Right lobe of liver (tissue), 6 donors: Measurements from ENCODE around the gene CDH23. TPM values are rescaled to one million over a fixed set of nuclear protein-coding genes. Genes with fewer than 3 reads are reported as not detected.
A peak's percentile ranks its signal among the peaks of the same experiment; 100 is the strongest.

ENCODE experiments used
- ATAC-seq, 4 donors: fragments of 200-7000 bp; cut with Tn5 transposase; one replicate each; pipeline ENCODE4 v1.9.1; 2020; ENCODE audit warnings: mild to moderate bottlenecking in 4 of 4, moderate library complexity in 4 of 4
- DNase-seq, 3 donors: peaks; one replicate each; pipeline ENCODE4 v3.0.0-alpha.2; 2020
- H3K27ac ChIP-seq, 3 donors: fragments of 200-600 bp; one replicate each; pipeline ENCODE4 v1.8.0; 2022
- H3K27me3 ChIP-seq, 2 donors: fragments of 200-600 bp; one replicate each; pipeline ENCODE4 v1.8.0; 2022
- H3K36me3 ChIP-seq, 4 donors: fragments of 200-600 bp; sonication (generic) in 1 of 4; one replicate each; pipeline versions ENCODE4 v1.5.1 to v1.8.0; 2017 to 2022; ENCODE audit warnings: control low read depth in 1 of 4
- H3K4me1 ChIP-seq, 4 donors: fragments of 200-600 bp; sonication (generic) in 1 of 4; one replicate each; pipeline versions ENCODE4 v1.5.1 to v1.8.0; 2017 to 2022; ENCODE audit warnings: control low read depth in 1 of 4
- H3K4me3 ChIP-seq, 3 donors: fragments of 200-600 bp; one replicate each; pipeline ENCODE4 v1.8.0; 2022
- H3K9me3 ChIP-seq, 4 donors: fragments of 200-600 bp; sonication (generic) in 1 of 4; one replicate each; pipeline versions ENCODE4 v1.5.1 to v1.8.0; 2017 to 2022; ENCODE audit warnings: control low read depth in 1 of 4
- POLR2A ChIP-seq: fragments of 450-650 bp; IDR thresholded peaks from one replicate; pipeline ENCODE4 v1.6.1; 2017; ENCODE audit warnings: antibody characterized with exemption, mild to moderate bottlenecking
- WGBS: methylation state at CpG from one replicate; pipeline ENCODE4 v1.1.6; 2018; ENCODE audit warnings: low coverage, low lambda C conversion rate; ENCODE audit not compliant: insufficient coverage; ENCODE audit errors: missing lambda C conversion rate; 5-methylcytosine and 5-hydroxymethylcytosine counted together
- intact Hi-C, 2 donors: fragments of 100-400 bp; cut with DNase I; formaldehyde crosslinking; loops; one replicate each; pipeline versions ENCODE4 v1.11.2 to v1.14.1; 2022
- total RNA-seq, 6 experiments: library from RNA; depleted of rRNA in 2 of 6; stranded (reverse); fragments of >200 nt in 2 of 6; fragmentation: NEBNext Ultra II Directional in 3 of 6; extraction: Animal tissue kit (Norgen Biotek cat#: 25700) in 3 of 6; gene quantifications; one replicate each; pipeline versions ENCODE4 v1.1.0 to v1.2.4, GENCODE V29; 2016 to 2023
- TF ChIP-seq, protein P1 (sequence below), 4 donors: fragments of 200-600 bp in 3 of 4; fragments of 450-650 bp in 1 of 4; IDR thresholded peaks; one replicate each; pipeline versions ENCODE4 v1.5.1 to v1.8.0; 2016 to 2022; ENCODE audit warnings: antibody characterized with exemption in 4 of 4, mild to moderate bottlenecking in 2 of 4
- donor health status: DM: no; HTN: yes; CAD: no.
- donor health status: DM: no; HTN: no; CAD: no.
- donor health status: DM: no; HTN: no; CAD: no.
- donor health status: DM: no; HTN: yes; CAD: no.
- donor health status: DM: no; HTN: yes; CAD: no.

Gene CDH23
- total RNA-seq, 6 experiments from 2014 or later = 3.3 to 19.7 (median 6.3) TPM

DNA sequence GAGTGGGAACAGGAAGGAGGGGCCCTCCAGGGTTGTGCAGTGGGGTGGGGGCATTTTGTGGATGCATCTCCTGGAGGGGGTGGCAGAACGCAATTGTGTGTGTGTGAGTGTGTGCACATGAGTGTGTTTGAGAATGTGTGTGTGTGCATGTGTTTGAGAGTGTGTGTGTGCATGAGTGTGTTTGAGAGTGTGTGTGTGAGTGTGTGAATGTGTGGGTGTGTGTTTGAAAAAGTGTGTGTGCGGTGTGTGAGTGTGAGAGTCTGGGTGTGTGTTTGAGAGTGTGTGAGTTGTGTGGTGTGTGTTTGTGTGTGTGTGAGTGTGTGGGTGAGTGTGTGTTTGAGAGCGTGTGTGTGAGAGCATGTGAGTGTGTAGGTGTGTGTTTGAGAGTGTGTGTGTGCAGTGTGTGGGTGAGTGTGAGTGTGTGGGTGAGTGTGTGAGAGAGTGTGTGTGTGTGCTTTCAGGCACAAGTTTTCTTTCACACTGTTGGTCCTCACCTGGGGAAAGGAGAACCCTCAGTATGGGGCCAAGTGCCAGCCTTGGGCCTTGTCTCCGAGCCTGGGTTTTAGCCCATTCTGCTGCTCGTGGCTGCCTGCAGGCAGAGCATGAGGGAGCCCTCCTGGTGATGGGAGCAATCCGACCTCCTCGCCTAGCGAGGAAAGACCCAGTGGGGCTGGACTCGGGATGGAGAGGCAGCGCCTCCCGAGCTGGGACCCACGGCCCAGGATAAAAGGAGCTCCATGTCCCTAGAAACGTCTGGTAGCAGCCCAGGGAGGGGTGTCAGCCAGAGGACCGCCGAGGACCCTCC lies 35.6 kb downstream of the CDH23 start:
- DNase-seq (peak in 2 of 3 donors; percentile 23 to 34), ATAC-seq (no peak)
- no peaks in the 10 kb centered on the region for H3K9me3 ChIP-seq
- no peak for TF ChIP-seq POLR2A
- TF ChIP-seq, protein P1, sequence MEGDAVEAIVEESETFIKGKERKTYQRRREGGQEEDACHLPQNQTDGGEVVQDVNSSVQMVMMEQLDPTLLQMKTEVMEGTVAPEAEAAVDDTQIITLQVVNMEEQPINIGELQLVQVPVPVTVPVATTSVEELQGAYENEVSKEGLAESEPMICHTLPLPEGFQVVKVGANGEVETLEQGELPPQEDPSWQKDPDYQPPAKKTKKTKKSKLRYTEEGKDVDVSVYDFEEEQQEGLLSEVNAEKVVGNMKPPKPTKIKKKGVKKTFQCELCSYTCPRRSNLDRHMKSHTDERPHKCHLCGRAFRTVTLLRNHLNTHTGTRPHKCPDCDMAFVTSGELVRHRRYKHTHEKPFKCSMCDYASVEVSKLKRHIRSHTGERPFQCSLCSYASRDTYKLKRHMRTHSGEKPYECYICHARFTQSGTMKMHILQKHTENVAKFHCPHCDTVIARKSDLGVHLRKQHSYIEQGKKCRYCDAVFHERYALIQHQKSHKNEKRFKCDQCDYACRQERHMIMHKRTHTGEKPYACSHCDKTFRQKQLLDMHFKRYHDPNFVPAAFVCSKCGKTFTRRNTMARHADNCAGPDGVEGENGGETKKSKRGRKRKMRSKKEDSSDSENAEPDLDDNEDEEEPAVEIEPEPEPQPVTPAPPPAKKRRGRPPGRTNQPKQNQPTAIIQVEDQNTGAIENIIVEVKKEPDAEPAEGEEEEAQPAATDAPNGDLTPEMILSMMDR (IDR thresholded peaks at IDR 0.05) = no peak
- H3K4me3 ChIP-seq = no peak overlapping the region
- H3K36me3 ChIP-seq = no peaks in the 10 kb centered on the region
- no peaks in the 10 kb centered on the region for H3K27me3 ChIP-seq
- no peak overlapping the region for H3K27ac ChIP-seq
- 73% methylated on average over 3 of the region's 15 CpGs for WGBS
- no peaks in the 10 kb centered on the region for H3K4me1 ChIP-seq
- intact Hi-C loops = no loop called here

DNA sequence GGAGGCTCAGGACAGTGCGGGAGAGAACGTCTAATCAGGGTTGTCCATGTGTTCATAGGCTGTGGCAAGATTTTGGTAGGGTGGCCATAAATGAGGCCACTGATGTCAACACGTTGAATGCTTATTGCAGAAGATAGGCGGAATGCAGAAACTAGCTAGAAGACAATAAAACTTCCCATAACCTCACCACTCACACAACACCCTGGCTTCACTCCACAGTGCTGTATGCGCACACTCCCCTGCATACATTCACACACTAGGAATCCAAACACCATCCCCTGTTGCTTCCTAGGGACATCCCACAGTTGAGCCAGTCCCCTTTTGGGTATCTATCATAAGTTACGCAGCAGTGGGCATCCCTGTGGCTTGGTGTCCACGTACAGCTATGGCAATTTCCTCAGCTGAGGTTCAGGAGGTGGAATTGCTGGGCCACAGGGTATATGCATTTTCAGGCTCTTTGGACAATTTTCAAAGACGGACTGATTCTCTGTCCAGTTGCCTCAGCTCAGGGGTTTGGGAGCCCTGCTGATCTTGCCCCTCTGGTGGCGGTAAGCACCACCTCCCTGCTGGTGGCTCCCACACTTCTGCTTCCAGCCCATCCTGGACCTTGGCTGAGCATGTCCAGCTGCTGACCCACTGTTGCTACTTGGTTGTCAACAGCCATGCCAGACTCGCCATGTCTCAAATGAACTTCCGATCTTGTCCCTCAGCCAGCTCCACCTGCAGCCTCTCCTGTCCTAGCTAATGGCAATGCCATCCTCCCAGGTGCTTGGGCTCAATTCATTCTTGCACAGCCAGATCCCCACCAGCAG lies 36.4 kb downstream of the CDH23 start:
- WGBS = 100% methylated on average over 3 of the region's 11 CpGs
- intact Hi-C loops = no loop called here
- Histone ChIP-seq H3K27me3 (no peaks in the 10 kb centered on the region), H3K27ac (no peak overlapping the region), H3K4me1 (no peaks in the 10 kb centered on the region), H3K9me3 (no peaks in the 10 kb centered on the region), H3K4me3 (no peak overlapping the region), H3K36me3 (no peaks in the 10 kb centered on the region)
- TF ChIP-seq POLR2A = no peak
- TF ChIP-seq, protein P1 (IDR thresholded peaks at IDR 0.05) = no peak
- no peak for ATAC-seq
- peak in 1 of 3 donors; percentile 33 for DNase-seq

DNA sequence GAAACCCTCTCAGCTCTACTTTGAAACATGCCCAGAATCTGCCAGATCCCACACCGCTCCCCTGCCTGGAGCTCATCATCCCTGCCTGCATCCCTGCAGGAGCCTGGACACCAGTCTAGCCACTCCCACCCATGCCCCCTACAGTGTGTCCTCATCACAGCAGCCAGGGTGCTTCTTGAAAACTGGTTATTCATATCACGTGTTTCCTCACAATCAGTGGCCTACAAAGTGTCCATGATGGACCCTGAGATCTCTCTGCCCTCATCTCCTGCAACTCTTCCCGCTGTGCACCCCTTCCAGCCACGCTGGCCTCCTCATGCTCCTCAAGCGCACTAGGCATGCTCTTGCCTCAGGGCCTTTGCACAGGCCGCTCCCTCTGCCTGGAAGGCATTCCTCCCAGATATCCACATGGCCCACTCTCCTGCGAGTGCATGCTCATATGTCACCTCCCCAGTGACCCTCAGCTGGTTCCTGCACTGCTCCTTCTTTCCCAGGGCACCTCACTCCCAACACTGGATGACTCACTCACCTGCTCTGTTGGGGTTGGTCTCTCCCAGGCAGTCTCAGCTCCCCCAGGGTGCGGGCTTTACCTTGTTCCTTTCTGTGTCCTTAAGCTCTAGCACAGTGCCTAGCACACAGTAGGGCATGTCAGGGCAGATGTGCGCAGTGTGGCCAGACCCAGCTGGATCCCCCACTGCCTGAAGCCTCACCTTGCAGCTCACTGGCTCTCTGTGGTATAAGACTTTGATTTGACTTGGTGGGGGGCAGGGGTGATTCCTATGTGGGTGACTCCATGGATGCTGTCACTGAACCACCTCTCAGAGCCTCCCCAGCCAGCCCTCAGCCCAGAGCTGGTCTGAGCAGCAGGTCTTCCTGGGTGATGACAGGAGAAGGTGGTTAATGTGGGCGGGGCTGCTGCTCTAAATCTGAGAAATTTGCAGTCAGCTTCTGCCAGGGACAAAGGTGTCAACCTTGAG lies 37.3 kb downstream of the CDH23 start:
- H3K4me3 ChIP-seq = no peak overlapping the region
- H3K9me3 ChIP-seq = no peaks in the 10 kb centered on the region
- H3K4me1 ChIP-seq = no peaks in the 10 kb centered on the region
- intact Hi-C loops = no loop called here
- WGBS = 100% methylated on average over 5 of the region's 10 CpGs
- H3K27me3 ChIP-seq = no peaks in the 10 kb centered on the region
- peak in 1 of 3 donors; percentile 30 for DNase-seq
- no peak for TF ChIP-seq POLR2A
- TF ChIP-seq, protein P1 (IDR thresholded peaks at IDR 0.05) = no peak
- H3K27ac ChIP-seq = no peak overlapping the region
- ATAC-seq = no peak
- H3K36me3 ChIP-seq = no peaks in the 10 kb centered on the region

DNA sequence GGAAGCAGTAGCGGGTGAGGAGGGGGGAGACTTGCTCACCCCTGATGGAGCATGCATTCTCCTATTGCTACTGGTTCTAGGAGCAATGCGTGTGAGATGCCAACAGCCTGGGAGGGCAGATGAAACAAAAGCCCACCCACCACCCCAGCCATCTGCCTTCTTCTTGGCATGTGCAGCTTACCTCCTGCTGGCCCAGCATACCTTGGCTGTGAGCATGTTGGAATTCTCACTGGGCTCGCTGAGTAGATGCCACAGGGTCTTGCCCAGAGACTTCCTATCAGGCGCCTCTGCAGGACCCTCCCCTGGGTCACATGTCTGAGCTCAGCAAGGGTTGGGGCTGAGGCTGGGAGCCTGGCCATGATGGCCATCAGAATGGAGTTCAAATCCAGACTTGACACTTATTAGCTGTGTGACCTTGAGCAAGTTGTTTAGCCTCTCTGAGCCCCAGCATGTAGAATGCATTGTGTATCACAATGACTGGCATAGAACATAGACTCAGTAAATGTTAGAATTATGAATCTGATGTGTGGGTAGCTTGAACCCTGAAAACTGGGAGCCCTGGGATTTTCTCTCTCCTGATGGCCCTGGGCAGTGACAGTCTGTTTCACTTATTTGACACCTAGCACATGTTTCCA lies 38.2 kb downstream of the CDH23 start:
- no peaks in the 10 kb centered on the region for H3K9me3 ChIP-seq
- H3K27ac ChIP-seq = no peak overlapping the region
- H3K36me3 ChIP-seq = no peaks in the 10 kb centered on the region
- no peaks in the 10 kb centered on the region for H3K27me3 ChIP-seq
- TF ChIP-seq, protein P1 (IDR thresholded peaks at IDR 0.05) = no peak
- TF ChIP-seq POLR2A = no peak
- WGBS = 67% methylated on average over 1 of the region's 4 CpGs
- no peaks in the 10 kb centered on the region for H3K4me1 ChIP-seq
- intact Hi-C loops = no loop called here
- ATAC-seq (no peak), DNase-seq (peak in 1 of 3 donors; percentile 22)
- no peak overlapping the region for H3K4me3 ChIP-seq
